Right lobe of liver (tissue), 4 donors: ENCODE results near the gene PROM2.

Experiments used
- CTCF ChIP-seq, 4 donors: fragments of 200-600 bp in 3 of 4; fragments of 450-650 bp in 1 of 4; IDR thresholded peaks; one replicate each; pipeline versions ENCODE4 v1.5.1 to v1.8.0; 2016 to 2022; ENCODE audit warnings: antibody characterized with exemption in 4 of 4, mild to moderate bottlenecking in 2 of 4
- POLR2A ChIP-seq: fragments of 450-650 bp; IDR thresholded peaks from one replicate; pipeline ENCODE4 v1.6.1; 2017; ENCODE audit warnings: antibody characterized with exemption, mild to moderate bottlenecking
- donor health status: DM: no; HTN: no; CAD: no.
- donor health status: DM: no; HTN: no; CAD: no.
- donor health status: DM: no; HTN: yes; CAD: no.

- TF ChIP-seq CTCF (IDR thresholded peaks at IDR 0.05) = no peak
- no peak for TF ChIP-seq POLR2A
Measured at GRCh38 chr2:95330794-95331338, 56.6 kb downstream of the PROM2 start.
